Upper lobe of left lung (tissue), 4 donors: ENCODE results near the gene ULK4.

Source experiments
- EP300 ChIP-seq, 4 donors: sonication (generic); formaldehyde crosslinking; IDR thresholded peaks; one replicate each; pipeline ENCODE4 v1.5.1; 2017; ENCODE audit warnings: antibody characterized with exemption in 4 of 4, control low read depth in 2 of 4
- POLR2A ChIP-seq, 4 donors: fragments of 450-650 bp; IDR thresholded peaks; one replicate each; pipeline ENCODE4 v1.5.1; 2016 to 2017; ENCODE audit warnings: antibody characterized with exemption in 4 of 4, mild to moderate bottlenecking in 2 of 4
- TF ChIP-seq, protein P1 (sequence below), 6 experiments: fragments of 450-650 bp in 4 of 6; fragments of 200-600 bp in 2 of 6; sonication (generic) in 2 of 6; IDR thresholded peaks; one replicate each; pipeline ENCODE4 v1.5.1; 2016 to 2019; ENCODE audit warnings: antibody characterized with exemption in 6 of 6

GRCh38 chr3:41276191-41276590, 685.7 kb downstream of the ULK4 start:
- TF ChIP-seq EP300 (IDR thresholded peaks at IDR 0.05) (no peak), POLR2A (IDR thresholded peaks at IDR 0.05) (no peak)
- TF ChIP-seq, protein P1, sequence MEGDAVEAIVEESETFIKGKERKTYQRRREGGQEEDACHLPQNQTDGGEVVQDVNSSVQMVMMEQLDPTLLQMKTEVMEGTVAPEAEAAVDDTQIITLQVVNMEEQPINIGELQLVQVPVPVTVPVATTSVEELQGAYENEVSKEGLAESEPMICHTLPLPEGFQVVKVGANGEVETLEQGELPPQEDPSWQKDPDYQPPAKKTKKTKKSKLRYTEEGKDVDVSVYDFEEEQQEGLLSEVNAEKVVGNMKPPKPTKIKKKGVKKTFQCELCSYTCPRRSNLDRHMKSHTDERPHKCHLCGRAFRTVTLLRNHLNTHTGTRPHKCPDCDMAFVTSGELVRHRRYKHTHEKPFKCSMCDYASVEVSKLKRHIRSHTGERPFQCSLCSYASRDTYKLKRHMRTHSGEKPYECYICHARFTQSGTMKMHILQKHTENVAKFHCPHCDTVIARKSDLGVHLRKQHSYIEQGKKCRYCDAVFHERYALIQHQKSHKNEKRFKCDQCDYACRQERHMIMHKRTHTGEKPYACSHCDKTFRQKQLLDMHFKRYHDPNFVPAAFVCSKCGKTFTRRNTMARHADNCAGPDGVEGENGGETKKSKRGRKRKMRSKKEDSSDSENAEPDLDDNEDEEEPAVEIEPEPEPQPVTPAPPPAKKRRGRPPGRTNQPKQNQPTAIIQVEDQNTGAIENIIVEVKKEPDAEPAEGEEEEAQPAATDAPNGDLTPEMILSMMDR (IDR thresholded peaks at IDR 0.05): no peak
